GM12878 (cell line): ENCODE data around the gene HAAO. TPM values are rescaled to one million over a fixed set of nuclear protein-coding genes. Genes with fewer than 3 reads are reported as not detected.

Source experiments
- ATAC-seq: fragments of 200-7000 bp; cut with Tn5 transposase; 3 replicates; pipeline ENCODE4 v1.9.1; 2020; ENCODE audit warnings: mild to moderate bottlenecking, moderate library complexity
- BruUV-seq: library from RNA; stranded (reverse); fragments of 400-500 nt; replicated peaks from 2 replicates; lab custom pipeline; 2021; lab: Mats Ljungman, UMichigan
- CTCF ChIA-PET: fragments of 300-600 bp; sonication (Branson Sonifier 250); formaldehyde crosslinking; extraction: SDS; loops from one replicate; lab custom pipeline; 2021; ENCODE audit warnings: inconsistent platforms; lab: Yijun Ruan, JAX
- POLR2A ChIA-PET: fragments of 350-600 bp; formaldehyde crosslinking; extraction: SDS; loops from one replicate; lab custom pipeline; 2021; ENCODE audit warnings: inconsistent platforms; lab: Charles Lee
- RAD21 ChIA-PET: fragments of 300-600 bp; sonication (Branson Sonifier 250); formaldehyde crosslinking; loops from one replicate; lab custom pipeline; 2023; ENCODE audit warnings: antibody characterized with exemption; ENCODE audit not compliant: unreplicated experiment; lab: Charles Lee
- SMC1A ChIA-PET: fragments of 300-600 bp; sonication (Branson Sonifier 250); formaldehyde crosslinking; loops from one replicate; lab custom pipeline; 2023; ENCODE audit not compliant: unreplicated experiment, uncharacterized antibody; lab: Charles Lee
- DNase-seq: peaks from one replicate; pipeline ENCODE4 v3.0.0-alpha.2; 2011; ENCODE audit warnings: low read depth, low spot score
- FAIRE-seq: peaks from 3 replicates; lab custom pipeline; 2011; peaks lifted over from hg19 to GRCh38; lab: Jason Lieb, UNC
- H2AFZ ChIP-seq: 2 replicates; pipeline ENCODE4 v1.6.0; 2011; ENCODE audit warnings: low read depth, low read length, control low read depth; ENCODE audit not compliant: control insufficient read depth
- H3K27ac ChIP-seq: 2 replicates; pipeline ENCODE4 v1.5.1; 2011; ENCODE audit warnings: control low read depth; ENCODE audit not compliant: control insufficient read depth, insufficient read depth
- H3K27me3 ChIP-seq, 2 experiments: replicated peaks in 1 of 2; 2 replicates each; pipeline versions ENCODE4 v1.6.0 to v1.6.1; 2011; ENCODE audit warnings: low read length in 1 of 2; ENCODE audit not compliant: control insufficient read depth in 2 of 2, insufficient read depth in 2 of 2
- H3K36me3 ChIP-seq, 2 experiments: 2 replicates each; pipeline ENCODE4 v1.5.1; 2011; ENCODE audit warnings: low read length in 1 of 2; ENCODE audit not compliant: control insufficient read depth in 2 of 2, insufficient read depth in 2 of 2
- H3K4me1 ChIP-seq: 2 replicates; pipeline ENCODE4 v1.6.1; 2011; ENCODE audit warnings: mild to moderate bottlenecking, low read length, moderate library complexity, mixed read lengths; ENCODE audit not compliant: control insufficient read depth, insufficient read depth
- H3K4me2 ChIP-seq: 2 replicates; pipeline ENCODE4 v1.6.0; 2011; ENCODE audit warnings: control low read depth; ENCODE audit not compliant: control insufficient read depth, insufficient read depth
- H3K4me3 ChIP-seq: fragments of 200-600 bp; sonication (generic); 2 replicates; pipeline ENCODE4 v1.5.1; 2016
- H3K79me2 ChIP-seq: 2 replicates; pipeline ENCODE4 v1.6.0; 2011; ENCODE audit warnings: low read length; ENCODE audit not compliant: control insufficient read depth, insufficient read depth
- H3K9ac ChIP-seq: 2 replicates; pipeline ENCODE4 v1.8.0; 2011; ENCODE audit warnings: low read length, control low read depth, mixed read lengths; ENCODE audit not compliant: control insufficient read depth, insufficient read depth
- H3K9me3 ChIP-seq: replicated peaks from 3 replicates; pipeline ENCODE4 v1.5.1; 2011; ENCODE audit warnings: mild to moderate bottlenecking, low read length; ENCODE audit not compliant: control insufficient read depth, insufficient read depth
- H4K20me1 ChIP-seq: 2 replicates; pipeline ENCODE4 v1.6.0; 2011; ENCODE audit not compliant: control insufficient read depth, insufficient read depth
- E4F1 ChIP-seq: fragments of 450-650 bp; IDR thresholded peaks from 2 replicates; pipeline ENCODE4 v1.6.1; 2018; ENCODE audit warnings: borderline replicate concordance, mild to moderate bottlenecking; ENCODE audit not compliant: partially characterized antibody
- FOXK2 ChIP-seq: fragments of 450-650 bp; IDR thresholded peaks from 2 replicates; pipeline ENCODE4 v1.6.1; 2017; ENCODE audit warnings: mild to moderate bottlenecking, moderate library complexity
- GABPA ChIP-seq: IDR thresholded peaks from 2 replicates; pipeline ENCODE4 v1.6.1; 2014; ENCODE audit warnings: antibody characterized with exemption, low read depth, mild to moderate bottlenecking, inconsistent platforms
- HDGF ChIP-seq: fragments of 450-650 bp; IDR thresholded peaks from 2 replicates; pipeline ENCODE4 v1.6.1; 2016; ENCODE audit warnings: antibody characterized with exemption
- MLLT1 ChIP-seq: fragments of 450-650 bp; IDR thresholded peaks from 2 replicates; pipeline ENCODE4 v1.6.1; 2016; ENCODE audit warnings: mild to moderate bottlenecking
- NFXL1 ChIP-seq: fragments of 450-650 bp; IDR thresholded peaks from 2 replicates; pipeline ENCODE4 v1.6.1; 2017; ENCODE audit warnings: antibody characterized with exemption, mild to moderate bottlenecking, borderline replicate concordance
- NR2F1 ChIP-seq: fragments of 450-650 bp; conservative IDR thresholded peaks from 2 replicates; pipeline ENCODE4 v1.6.1; 2017; ENCODE audit warnings: mild to moderate bottlenecking
- SIN3A ChIP-seq: IDR thresholded peaks from 2 replicates; pipeline ENCODE4 v1.6.1; 2012; ENCODE audit warnings: low read depth, low read length, improper control_type of control experiment
- SPI1 ChIP-seq: IDR thresholded peaks from 2 replicates; pipeline ENCODE4 v1.6.1; 2011; ENCODE audit warnings: low read depth, mild to moderate bottlenecking, low read length, moderate library complexity, borderline replicate concordance; ENCODE audit not compliant: insufficient read depth
- SREBF1 ChIP-seq: IDR thresholded peaks from 2 replicates; pipeline ENCODE4 v1.6.1; 2012; ENCODE audit warnings: mild to moderate bottlenecking, low read length
- SUZ12 ChIP-seq: fragments of 200-600 bp; sonication (generic); IDR thresholded peaks from one replicate; pipeline ENCODE4 v1.6.1; 2018; ENCODE audit warnings: antibody characterized with exemption, mild to moderate bottlenecking; ENCODE audit not compliant: unreplicated experiment
- ZSCAN29 ChIP-seq: fragments of 450-650 bp; IDR thresholded peaks from 2 replicates; pipeline ENCODE4 v1.6.1; 2017; ENCODE audit warnings: mild to moderate bottlenecking, moderate library complexity
- WGBS: methylation state at CpG from one replicate; pipeline ENCODE4 v1.1.6; 2016; ENCODE audit warnings: low lambda C conversion rate; ENCODE audit not compliant: insufficient replicate concordance, insufficient coverage; ENCODE audit errors: missing lambda C conversion rate; 5-methylcytosine and 5-hydroxymethylcytosine counted together
- in situ Hi-C: fragments of 300-500 bp; cut with MboI; formaldehyde crosslinking; loops from 9 replicates; pipeline ENCODE4 v1.14.3; 2018; ENCODE audit warnings: mixed read lengths
- intact Hi-C: fragments of 100-400 bp; cut with micrococcal nuclease; formaldehyde crosslinking; loops from one replicate; pipeline ENCODE4 v1.14.2; 2022; ENCODE audit not compliant: unreplicated experiment
- polyA plus RNA-seq, 11 experiments: library from polyadenylated mRNA; depleted of rRNA in 4 of 11; unstranded in 6 of 11; stranded (reverse) in 5 of 11; fragments of >200 nt; fragmentation: Nextera tagmentation in 4 of 11; fragmentation: Illumina TruSeq in 1 of 11; extraction: Ambion mirVana in 4 of 11; extraction: Trizol in 1 of 11; gene quantifications; 1 replicate in 1 of 11; 2 replicates in 10 of 11; pipeline versions ENCODE4 v1.2.1 to v1.2.3, GENCODE V29; 2011 to 2016; ENCODE audit warnings: inconsistent platforms in 2 of 11, missing spikeins in 2 of 11, low read depth in 1 of 11
- total RNA-seq, 4 experiments: library from RNA; depleted of rRNA in 3 of 4; stranded (reverse); fragments of >200 nt in 3 of 4; fragmentation: Illumina TruSeq in 1 of 4; extraction: Trizol in 1 of 4; gene quantifications; 2 replicates each; pipeline versions ENCODE4 v1.2.1 to v1.2.3, GENCODE V29; 2013 to 2021
- TF ChIP-seq, protein P1 (sequence below): IDR thresholded peaks from 2 replicates; pipeline ENCODE4 v1.6.1; 2011; ENCODE audit warnings: borderline replicate concordance, low read depth, mild to moderate bottlenecking, moderate library complexity, mixed read lengths, low read length; ENCODE audit not compliant: insufficient read depth; ENCODE audit errors: extremely low read length

Gene HAAO
- total and polyA plus RNA-seq, 10 of the 15 experiments (the other 5 are each of a cell fraction or from before 2014, with no cell fraction given): 4.3 to 58.7 (median 26.8) TPM

GRCh38 chr2:42788882-42789281 is 3.5 kb downstream of the HAAO start:
- no peak overlapping the region for H3K4me3 ChIP-seq
- ChIA-PET CTCF (no interaction called here), POLR2A (interaction anchor here (1.2 to 1.5 kb wide), 2 partner anchors 13 to 66 kb away, joined by 4 to 8 read pairs; no protein-coding TSS in a partner anchor), RAD21 (interaction anchor here (1.3 kb wide), 1 partner anchor 34 kb away, joined by 7 read pairs; no protein-coding TSS in a partner anchor), SMC1A (interaction anchor here (0.5 to 1.2 kb wide), 2 partner anchors 13 to 36 kb away, joined by 3 read pairs; no protein-coding TSS in a partner anchor)
- WGBS: 52% methylated on average over 4 of the region's 4 CpGs
- TF ChIP-seq SREBF1: no peak
- no peak for TF ChIP-seq NFXL1
- no peak for TF ChIP-seq GABPA
- TF ChIP-seq MLLT1: no peak
- no peak for TF ChIP-seq NR2F1
- TF ChIP-seq FOXK2: no peak
- TF ChIP-seq SPI1: no peak
- TF ChIP-seq E4F1: no peak
- no peak for TF ChIP-seq ZSCAN29
- no peak for TF ChIP-seq SUZ12
- no peak for TF ChIP-seq SIN3A
- TF ChIP-seq HDGF: no peak
- TF ChIP-seq, protein P1, sequence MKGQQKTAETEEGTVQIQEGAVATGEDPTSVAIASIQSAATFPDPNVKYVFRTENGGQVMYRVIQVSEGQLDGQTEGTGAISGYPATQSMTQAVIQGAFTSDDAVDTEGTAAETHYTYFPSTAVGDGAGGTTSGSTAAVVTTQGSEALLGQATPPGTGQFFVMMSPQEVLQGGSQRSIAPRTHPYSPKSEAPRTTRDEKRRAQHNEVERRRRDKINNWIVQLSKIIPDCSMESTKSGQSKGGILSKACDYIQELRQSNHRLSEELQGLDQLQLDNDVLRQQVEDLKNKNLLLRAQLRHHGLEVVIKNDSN: no peak
- no peak overlapping the region for H2AFZ ChIP-seq
- ATAC-seq (no peak), FAIRE-seq (no peak), DNase-seq (no peak)
- peaks cover 17% of the 10 kb centered on the region for H3K4me1 ChIP-seq
- intact Hi-C loops: no loop called here
- H3K27me3 ChIP-seq: no peaks in the 10 kb centered on the region
- in situ Hi-C loops: no loop called here
- H3K4me2 ChIP-seq: no peak overlapping the region
- H3K27ac ChIP-seq: no peak overlapping the region
- BruUV-seq: no TSS peak
- no peak overlapping the region for H3K9ac ChIP-seq
- H4K20me1 ChIP-seq: no peaks in the 10 kb centered on the region
- H3K79me2 ChIP-seq: peaks cover 32% of the 10 kb centered on the region
- H3K36me3 ChIP-seq: no peaks in the 10 kb centered on the region; a peak in 1 of 4 replicates
- H3K9me3 ChIP-seq: no peaks in the 10 kb centered on the region
